Measurements from ENCODE around the gene ADAMTS20. TPM values are rescaled to one million over a fixed set of nuclear protein-coding genes. Genes with fewer than 3 reads are reported as not detected.

ADAMTS20 gene
- total and polyA plus RNA-seq, 8 donors, result not detected

DNA sequence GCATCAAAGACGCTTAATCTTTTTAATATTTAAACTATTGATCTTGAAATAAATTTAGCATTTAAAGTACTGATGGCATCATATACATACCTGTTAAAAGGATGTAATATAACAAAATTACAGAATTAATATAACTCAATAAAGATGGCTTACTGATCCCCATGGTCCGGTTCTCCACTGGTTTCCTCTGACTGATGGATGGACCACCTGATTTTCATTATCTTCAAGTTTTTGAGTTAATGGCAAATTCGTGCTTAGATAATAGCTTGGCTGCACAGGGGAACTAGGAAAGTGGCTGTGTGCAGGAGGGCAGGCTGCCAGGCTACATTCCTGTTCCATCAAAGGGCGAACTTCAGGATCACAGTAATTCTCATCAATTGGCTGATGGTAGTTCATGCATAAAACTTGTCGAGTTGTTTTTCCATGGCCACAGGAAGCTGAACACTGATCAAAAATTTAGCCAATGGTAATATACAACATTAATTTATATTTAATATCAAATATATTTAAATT, 123.9 kb downstream of the ADAMTS20 start:
- Histone ChIP-seq H3K4me1 (no peaks in the 10 kb centered on the region), H3K27ac (no peak overlapping the region), H3K9me3 (no peaks in the 10 kb centered on the region), H3K36me3 (no peaks in the 10 kb centered on the region), H3K27me3 (no peaks in the 10 kb centered on the region), H3K4me3 (no peak overlapping the region)
- 36 to 39% methylated on average over 5 of the region's 5 CpGs for WGBS, 2 donors
- FAIRE-seq (no peak), DNase-seq (no peak), ATAC-seq (no peak)
- TF ChIP-seq, protein P1, sequence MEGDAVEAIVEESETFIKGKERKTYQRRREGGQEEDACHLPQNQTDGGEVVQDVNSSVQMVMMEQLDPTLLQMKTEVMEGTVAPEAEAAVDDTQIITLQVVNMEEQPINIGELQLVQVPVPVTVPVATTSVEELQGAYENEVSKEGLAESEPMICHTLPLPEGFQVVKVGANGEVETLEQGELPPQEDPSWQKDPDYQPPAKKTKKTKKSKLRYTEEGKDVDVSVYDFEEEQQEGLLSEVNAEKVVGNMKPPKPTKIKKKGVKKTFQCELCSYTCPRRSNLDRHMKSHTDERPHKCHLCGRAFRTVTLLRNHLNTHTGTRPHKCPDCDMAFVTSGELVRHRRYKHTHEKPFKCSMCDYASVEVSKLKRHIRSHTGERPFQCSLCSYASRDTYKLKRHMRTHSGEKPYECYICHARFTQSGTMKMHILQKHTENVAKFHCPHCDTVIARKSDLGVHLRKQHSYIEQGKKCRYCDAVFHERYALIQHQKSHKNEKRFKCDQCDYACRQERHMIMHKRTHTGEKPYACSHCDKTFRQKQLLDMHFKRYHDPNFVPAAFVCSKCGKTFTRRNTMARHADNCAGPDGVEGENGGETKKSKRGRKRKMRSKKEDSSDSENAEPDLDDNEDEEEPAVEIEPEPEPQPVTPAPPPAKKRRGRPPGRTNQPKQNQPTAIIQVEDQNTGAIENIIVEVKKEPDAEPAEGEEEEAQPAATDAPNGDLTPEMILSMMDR (IDR thresholded peaks at IDR 0.05), result no peak
- intact Hi-C loops (cut with DNase I), result no loop called here

DNA sequence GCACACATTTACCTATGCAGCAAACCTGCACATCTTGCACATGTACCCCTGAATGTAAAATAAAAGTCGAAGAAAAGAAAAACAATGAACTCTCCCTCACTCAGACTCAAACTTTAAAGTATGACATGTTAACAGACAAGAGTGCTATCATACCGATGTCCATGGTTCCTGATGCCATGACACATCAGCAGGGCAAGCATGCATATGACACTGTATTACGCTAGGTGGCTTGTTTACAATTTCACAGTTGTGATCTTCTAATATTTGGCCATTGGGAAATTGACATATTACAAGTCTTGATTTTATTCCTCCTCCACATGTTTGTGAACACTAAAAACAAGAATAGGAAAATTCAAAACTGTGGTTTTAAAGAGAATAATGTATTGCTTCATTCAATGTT, 126.6 kb downstream of the ADAMTS20 start:
- no peak for ATAC-seq
- intact Hi-C loops (cut with DNase I), result no loop called here
- H3K4me1 ChIP-seq, result no peaks in the 10 kb centered on the region
- no peak overlapping the region for H3K4me3 ChIP-seq
- WGBS, 2 donors, result 91 to 92% methylated on average over 3 of the region's 3 CpGs
- TF ChIP-seq, protein P1 (IDR thresholded peaks at IDR 0.05), result no peak
- FAIRE-seq, result no peak
- H3K27ac ChIP-seq, result no peak overlapping the region
- no peak for DNase-seq
- H3K9me3 ChIP-seq, result no peaks in the 10 kb centered on the region
- no peaks in the 10 kb centered on the region for H3K36me3 ChIP-seq
- H3K27me3 ChIP-seq, result no peaks in the 10 kb centered on the region

DNA sequence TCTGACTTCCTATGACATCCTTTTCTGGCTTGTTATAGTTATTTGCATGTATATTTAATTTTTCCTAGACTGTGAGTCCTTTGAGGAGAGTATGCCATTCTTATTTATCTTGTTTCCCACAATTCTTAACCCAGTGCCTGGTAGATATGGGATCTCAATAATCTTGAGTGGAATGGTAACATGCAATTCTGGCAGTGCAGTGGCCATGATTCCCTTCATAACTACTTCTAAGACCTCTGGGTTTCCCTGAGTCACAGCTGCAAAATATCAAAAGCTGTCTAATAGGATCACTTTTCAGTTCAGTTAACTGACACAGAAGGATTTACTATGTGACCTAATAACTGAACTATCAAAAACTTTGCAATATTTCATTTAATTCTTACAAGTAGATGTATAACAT, 135.0 kb downstream of the ADAMTS20 start:
- no peak overlapping the region for H3K4me3 ChIP-seq
- no peaks in the 10 kb centered on the region for H3K36me3 ChIP-seq
- FAIRE-seq (no peak), DNase-seq (no peak), ATAC-seq (no peak)
- H3K4me1 ChIP-seq, result no peaks in the 10 kb centered on the region
- TF ChIP-seq, protein P1 (IDR thresholded peaks at IDR 0.05), result no peak
- intact Hi-C loops (cut with DNase I), result no loop called here
- H3K27ac ChIP-seq, result no peak overlapping the region
- no peaks in the 10 kb centered on the region for H3K9me3 ChIP-seq
- no peaks in the 10 kb centered on the region for H3K27me3 ChIP-seq

DNA sequence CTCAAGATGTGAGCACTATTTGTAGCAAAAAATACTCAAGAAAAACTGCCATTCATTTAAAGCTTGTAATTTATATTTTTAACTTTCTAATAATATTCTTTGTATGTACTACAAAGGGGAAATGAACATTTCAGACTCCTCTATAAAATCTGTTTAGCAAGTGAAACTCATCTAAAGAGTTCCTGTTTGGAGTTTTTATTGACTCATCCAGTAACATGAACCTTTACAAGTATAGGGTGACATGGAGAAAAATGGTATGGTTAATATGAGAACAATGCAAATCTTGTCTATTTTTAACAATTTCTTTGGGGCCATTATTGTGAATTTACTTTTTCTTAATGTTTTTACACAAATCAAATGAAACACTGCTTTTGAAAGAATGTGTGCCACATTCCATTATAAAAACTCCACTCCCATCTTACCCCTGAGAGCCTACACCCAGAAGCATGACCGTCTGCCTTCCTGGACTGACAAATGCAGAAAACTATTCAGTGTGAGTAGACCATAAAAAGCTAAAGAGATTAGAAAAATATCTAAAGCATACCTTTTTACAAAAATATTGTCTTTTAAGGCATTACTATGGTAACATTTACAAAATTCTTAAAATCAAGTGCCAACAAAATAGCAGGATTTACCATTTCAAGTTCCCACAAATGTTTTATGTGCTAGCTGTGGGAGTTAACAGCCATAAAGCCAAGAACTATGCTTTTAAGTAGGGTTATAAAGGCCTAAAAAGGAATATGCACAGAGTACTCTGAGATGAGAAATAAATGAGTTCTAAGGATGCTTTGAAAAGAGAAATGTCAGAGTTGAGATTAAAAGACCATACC, 144.0 kb downstream of the ADAMTS20 start:
- H3K4me3 ChIP-seq, result no peak overlapping the region
- H3K27ac ChIP-seq, result no peak overlapping the region
- ATAC-seq (no peak), FAIRE-seq (no peak), DNase-seq (no peak)
- WGBS, 2 donors, result 88% methylated on average over 1 of the region's 1 CpG
- H3K4me1 ChIP-seq, result no peaks in the 10 kb centered on the region
- TF ChIP-seq, protein P1 (IDR thresholded peaks at IDR 0.05), result no peak
- H3K9me3 ChIP-seq, result no peaks in the 10 kb centered on the region
- H3K36me3 ChIP-seq, result no peaks in the 10 kb centered on the region
- H3K27me3 ChIP-seq, result no peaks in the 10 kb centered on the region
- intact Hi-C loops (cut with DNase I), result no loop called here

DNA sequence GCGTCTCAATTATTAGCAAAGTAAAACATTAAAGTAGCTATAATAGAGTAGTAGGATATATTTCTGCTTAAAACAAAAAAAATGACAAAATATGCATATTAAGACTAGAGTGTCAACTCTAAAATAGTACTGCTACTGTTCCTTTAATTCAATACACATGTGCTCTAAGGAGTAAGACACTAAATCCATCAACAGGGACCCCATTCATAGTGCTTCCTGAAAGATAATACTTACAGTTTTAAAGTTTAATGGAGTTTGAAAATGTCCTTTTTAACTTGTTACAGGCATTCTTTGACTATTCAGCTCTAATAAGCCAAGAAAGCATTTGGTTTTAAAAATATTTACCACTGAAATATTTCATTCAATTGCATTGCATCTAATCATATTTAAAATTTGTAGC, 145.2 kb downstream of the ADAMTS20 start:
- FAIRE-seq (no peak), ATAC-seq (no peak), DNase-seq (no peak)
- peaks cover 0 to 9% (median 3%) of the 10 kb centered on the region in 3 donors for H3K4me1 ChIP-seq
- intact Hi-C loops (cut with DNase I), result no loop called here
- H3K27me3 ChIP-seq, result no peaks in the 10 kb centered on the region
- H3K9me3 ChIP-seq, result no peaks in the 10 kb centered on the region
- 90 to 96% methylated on average over 1 of the region's 1 CpG for WGBS, 2 donors
- no peaks in the 10 kb centered on the region for H3K36me3 ChIP-seq
- TF ChIP-seq, protein P1 (IDR thresholded peaks at IDR 0.05), result no peak
- no peak overlapping the region for H3K27ac ChIP-seq
- no peak overlapping the region for H3K4me3 ChIP-seq

Data from pancreas (tissue), 10 donors.